GM10847 (cell line): ENCODE results near the gene AAK1.

Source experiments
- POLR2A ChIP-seq: IDR thresholded peaks from 2 replicates; pipeline ENCODE4 v1.6.1; 2011; ENCODE audit not compliant: insufficient read length; ENCODE audit errors: extremely low read depth

The AAK1 gene

DNA sequence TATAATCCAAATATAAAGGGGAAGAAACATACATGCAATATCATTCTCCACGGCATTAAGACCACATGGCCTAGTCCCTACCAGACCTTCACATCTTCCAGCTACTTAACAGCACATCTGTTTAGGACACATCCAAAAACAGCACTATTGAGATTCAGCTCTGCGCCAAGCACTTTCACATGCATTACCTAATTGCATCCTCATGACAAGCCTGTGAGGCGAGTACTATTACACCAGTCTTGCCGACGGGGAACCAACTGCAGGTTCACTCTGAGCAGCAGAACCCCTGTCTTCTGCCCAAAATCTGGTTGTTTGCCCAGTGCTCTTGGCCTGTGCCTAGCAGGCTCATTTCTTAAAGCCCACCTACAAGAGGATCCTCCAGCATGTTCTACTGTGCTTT lies 66.7 kb downstream of the AAK1 start:
- no peak for TF ChIP-seq POLR2A

DNA sequence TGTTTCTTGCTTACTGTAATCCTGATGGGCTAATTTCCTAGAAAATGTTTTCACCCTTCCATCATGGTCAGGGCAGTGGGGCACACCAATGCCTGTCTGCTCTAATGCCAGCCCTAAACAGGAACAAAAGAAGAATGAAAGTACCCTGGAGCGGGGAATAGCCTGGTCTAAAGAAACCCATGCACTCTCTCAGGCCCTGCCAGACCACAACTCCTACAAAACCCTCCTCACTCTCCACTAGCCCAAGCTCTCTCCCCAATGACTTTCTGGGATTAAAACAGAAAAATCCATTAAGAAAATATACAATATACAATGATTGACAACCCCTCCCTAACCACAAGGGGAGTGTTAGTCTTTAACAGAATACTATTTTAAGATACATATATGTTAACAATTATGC lies 67.6 kb downstream of the AAK1 start:
- no peak for TF ChIP-seq POLR2A

DNA sequence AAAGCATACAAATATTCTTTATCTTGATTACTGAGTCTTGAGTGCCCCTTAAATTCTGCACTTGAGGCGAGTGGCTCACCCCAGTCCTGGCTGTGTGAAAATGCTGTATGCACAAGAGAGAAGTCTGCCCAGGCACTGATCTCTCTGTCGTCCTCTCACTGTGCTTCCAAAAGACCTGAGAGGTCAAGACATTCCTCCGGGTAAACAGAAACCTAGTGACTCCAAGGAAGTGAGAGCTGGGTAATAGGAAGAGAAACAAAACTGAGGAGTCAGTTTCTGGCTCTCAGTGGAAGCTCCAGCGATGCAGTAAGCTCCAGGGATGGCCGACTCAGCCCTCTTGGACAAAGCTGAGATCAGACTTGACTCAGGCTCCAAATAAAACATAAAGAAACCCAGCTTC lies 70.9 kb downstream of the AAK1 start:
- TF ChIP-seq POLR2A = no peak

DNA sequence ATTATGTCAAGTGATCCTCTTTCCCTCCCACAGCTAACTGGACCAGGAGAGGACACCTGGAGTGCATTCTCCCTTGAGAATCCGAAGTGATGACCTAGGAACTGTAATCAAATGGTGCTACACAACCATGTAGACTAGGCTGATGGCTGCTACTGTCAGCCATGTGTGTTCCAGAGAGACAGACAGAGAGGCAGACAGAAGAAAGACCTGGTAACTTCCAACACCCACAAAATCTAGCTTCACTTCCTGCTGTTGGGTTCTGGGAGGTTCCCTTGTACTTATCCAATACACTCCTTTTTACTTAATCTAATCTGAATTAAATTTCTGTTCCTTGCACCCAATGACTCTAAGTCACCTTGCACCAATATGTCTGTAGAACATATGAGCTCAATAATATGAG lies 72.3 kb downstream of the AAK1 start:
- no peak for TF ChIP-seq POLR2A

DNA sequence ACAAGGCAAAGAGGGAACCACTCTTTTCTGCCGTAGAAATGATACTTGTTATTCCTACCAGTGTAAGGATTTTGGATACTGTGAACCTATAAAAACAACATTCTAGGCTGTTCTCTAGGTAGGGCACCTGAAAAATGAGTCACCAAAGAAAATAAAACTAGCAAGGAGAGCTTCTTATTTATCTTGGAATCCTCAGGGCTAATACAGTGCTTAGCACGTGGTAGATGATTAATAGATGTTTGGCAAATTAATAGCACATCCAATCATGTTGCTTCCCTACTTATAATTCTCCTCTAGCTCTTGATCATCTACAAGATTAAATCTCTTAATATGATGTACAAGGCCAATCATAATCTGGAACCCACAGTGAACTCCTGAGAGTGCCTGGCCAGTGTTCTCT lies 73.1 kb downstream of the AAK1 start:
- no peak for TF ChIP-seq POLR2A

DNA sequence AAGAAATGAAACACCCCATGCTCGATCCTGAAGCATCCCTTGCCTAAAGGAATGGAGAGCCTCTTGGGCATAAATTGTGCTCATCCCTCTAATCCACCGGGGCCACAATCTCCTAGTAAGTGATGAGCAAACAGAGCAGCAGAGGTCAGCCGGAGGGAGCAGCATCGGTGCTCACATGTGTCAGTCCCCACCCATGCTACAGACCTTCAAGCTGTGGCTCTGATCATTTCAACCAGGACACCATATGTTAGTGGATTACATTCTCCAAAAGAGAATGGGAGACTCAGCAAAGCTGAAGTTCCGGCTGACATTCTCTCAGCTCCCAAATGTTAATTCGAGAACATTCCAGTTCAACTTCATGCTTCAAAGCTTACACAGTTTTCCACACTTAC lies 75.6 kb downstream of the AAK1 start:
- TF ChIP-seq POLR2A = no peak

DNA sequence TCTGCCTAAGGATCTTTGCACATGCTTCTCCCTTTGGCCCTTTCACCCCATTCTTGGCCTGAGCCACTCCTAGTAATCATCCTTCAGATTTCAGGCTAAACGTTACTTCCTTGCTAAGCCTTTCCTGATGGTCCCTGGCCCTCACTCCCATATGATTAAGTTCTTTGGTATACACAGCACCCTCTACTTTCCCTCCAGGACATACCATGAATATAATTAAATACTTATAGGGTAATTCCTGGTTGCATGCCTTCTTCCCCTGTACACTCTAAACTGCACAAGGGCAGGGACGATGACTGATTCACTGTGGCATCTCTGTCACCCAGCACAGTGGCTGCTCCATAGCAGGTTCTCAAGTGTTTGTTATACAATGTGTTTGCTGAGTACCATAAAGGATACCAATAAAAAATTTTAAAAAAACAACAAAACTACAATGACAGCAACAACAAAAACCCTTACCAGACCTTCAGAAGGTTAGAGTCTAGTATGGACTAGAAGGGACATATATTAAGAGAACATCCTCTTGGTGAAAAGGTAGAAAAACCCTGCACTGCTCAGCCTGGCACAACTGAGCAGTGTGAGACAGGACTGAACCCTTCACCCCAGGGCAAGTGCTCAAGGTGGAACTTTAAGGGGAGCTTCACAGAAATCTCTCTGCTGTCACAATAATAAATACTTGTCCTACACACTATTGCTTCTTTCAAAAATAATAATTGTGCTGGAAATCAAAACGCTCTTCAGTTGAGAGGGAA lies 76.2 kb downstream of the AAK1 start:
- TF ChIP-seq POLR2A = no peak

DNA sequence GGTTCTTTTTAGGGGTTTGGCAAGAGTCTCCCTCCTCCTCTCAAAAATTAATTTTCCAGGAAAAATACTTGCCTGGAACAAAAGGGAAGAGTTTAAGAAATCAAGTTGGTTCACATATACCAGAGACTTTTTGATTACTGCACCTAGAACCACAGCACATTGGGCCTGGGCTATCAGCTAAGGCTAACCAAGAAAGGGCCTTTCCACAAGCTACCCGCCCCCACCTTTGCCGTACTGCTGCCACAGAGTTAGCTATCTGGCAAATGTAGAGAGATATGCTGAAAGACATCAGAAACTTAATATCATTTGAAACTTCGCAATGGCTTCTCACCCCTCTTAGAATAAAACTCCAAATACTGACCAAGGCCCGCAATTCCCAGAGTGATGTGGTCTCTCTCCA lies 76.9 kb downstream of the AAK1 start:
- no peak for TF ChIP-seq POLR2A

DNA sequence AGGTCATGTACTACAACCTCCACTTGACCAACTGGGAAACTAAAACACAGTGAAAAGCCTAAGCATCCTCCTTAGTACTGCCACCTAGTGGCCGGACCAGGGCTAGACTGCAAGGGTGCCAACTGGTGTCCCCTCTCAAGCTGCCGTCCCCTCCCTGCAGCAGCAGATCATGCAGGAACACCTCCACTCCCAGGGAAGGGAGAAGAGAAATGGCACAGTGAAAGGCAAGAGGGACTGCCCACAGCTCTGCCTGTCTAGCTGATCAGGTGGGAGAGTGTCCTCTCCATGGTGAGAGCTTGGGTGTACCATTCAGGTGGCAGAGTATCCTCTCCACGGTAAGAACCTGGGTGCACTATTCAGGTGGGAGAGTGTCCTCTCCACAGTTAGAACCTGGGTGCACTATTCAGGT lies 78.1 kb downstream of the AAK1 start:
- TF ChIP-seq POLR2A = no peak

DNA sequence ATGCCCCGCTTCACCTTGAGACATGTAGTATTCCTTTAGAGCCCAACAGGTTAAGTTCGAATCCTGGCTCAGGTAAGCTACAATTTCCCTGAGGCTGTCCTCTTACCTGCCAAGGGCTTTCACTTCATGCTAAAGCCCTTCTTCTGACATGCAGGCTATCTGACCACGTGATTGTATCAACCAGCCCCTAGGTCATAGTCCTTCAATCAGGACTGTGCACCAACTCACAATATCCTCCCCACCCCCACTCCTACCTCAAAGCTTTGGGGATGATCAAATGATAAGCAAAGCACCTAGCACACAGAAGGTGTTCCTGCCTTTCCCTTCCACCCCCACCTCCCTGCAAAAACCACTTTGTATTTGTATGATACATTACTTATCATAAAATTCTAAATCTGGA lies 78.9 kb downstream of the AAK1 start:
- no peak for TF ChIP-seq POLR2A

DNA sequence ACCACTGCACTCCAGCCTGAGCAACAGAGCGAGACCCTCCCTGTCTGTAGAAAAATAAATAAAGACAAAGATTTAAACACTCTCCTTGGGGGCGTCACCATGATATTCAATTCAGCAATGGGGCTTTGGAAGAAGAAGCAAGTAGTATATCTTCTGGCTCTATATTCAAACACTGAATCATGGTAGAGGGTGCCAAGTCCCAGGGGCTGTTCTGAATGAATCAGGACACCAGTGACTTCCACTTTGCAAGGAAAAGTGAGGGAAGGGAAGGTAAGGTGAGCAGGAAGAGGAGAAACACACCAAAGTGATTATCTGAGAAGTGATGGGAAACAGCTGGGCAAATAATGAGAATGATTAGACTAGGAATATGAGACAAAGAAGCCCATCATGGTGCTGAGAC lies 80.5 kb downstream of the AAK1 start:
- no peak for TF ChIP-seq POLR2A

DNA sequence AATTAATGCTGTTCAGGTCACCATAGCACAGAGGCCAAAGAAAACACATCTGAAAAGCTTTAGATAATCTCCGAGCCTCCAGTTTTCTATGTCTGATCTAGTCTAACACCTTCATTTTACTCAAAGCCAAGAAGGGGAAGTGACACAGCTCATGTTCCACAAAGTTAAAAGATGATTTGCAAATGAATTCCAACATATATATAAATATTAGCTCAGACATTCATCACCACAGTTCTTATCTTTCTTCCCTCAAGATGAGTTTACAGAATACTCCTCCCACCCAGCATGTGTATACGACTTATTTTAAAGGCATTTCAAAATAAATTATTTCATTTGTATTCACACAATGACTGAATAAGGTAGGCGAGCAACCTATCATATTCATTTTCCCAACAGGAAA lies 82.4 kb downstream of the AAK1 start:
- TF ChIP-seq POLR2A = no peak

DNA sequence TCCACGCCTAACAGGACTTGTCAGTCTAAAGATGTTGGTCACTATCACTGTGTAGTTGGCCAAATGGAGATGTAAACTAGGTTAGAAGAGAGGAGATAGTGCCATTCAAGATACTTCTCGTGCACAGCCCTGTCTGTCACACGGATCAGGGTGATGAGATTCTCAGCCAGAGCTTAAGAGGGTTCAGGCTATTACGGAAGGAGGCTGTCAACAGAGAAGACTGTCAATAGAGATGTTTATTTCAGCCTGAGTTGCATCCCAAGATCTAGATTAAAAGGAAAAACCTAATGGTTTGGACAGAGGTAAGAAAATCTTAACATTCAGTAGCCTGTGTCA lies 83.4 kb downstream of the AAK1 start:
- TF ChIP-seq POLR2A = no peak

DNA sequence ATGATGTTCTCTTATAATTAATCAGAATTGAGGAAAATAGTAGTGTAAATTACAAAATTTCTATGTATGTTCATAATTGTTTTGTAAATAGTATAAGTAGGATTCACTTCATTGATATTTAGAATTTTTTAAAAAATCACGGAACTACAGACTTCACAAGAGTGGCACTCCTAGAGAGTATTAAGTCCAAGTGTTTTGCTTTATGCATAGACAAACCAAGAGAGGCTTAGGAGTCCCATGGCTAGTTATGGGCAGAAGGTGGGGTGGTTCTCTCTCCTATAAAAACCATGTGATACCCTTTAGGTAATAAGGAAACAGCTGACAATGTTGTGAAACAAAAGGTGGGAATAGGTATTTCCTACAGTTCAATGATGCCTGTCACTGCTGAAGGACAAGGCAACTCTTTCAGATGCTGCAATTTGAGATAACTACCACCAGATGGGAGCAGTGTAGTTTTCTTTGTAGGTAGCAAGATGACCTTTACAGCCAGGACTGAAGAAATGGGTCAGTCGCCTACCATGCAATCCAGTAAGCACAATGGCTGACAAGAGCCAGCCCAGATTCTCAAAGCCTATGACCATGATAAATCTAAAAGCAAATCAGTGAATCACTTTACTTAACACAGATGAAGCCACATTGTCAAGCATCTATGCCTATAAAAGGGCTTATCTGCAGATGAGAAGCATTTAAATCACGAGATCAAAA lies 83.9 kb downstream of the AAK1 start:
- no peak for TF ChIP-seq POLR2A

DNA sequence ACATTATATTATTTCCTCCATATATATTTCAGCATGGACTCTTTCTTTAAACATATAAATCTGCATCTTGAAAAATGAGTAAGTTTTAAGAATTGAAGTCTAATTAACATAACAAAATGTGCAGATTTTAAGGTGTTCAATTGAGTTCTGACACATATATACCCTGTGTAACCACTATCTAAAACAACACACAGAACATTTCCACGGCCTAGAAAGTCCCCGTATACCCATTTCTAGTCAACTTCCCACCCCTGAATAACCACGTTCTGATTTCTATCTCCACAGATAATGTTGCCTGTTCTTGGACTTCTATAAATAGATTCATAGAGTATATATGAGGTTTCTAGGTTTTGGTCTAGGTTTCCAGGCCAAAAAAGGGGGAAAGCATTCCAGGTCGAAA lies 87.5 kb downstream of the AAK1 start:
- TF ChIP-seq POLR2A = no peak

DNA sequence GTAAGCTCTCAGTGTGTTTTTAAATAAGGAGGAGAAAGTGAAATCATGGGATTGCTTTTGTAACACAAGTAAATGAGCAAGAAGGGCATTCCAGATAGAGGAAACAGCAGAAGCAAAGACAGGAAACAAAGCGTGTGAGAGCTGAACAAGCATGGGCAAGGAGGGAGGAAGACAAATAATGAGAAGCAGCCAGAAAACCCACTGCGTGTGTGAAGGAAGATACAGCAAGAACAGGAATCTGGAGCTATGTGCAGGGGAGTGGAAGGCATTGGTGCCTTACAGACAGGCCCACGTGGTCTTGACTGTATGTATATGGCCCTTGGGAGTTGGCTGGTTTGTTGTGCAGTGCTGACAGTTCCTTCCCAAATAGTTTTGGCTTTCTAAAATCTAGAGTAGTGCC lies 88.6 kb downstream of the AAK1 start:
- TF ChIP-seq POLR2A = no peak

DNA sequence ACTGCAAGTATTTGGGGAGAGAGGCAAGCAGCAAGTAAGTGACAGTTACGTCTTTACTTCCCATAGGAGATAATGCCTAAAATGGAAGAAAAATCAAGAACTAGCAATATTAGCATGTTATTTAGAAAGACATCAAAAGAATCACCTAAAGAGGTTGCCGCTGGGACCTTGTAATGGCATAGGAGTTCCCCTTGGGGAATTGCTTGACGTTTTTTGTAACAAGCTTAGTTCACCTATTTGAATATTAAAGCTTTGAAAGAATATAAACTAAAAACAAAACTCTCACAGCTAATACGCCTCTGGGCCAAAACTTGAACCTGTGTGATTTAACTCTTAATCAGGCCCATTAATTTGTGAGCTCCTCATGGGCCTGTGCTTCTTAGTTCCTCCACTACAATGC lies 89.0 kb downstream of the AAK1 start:
- no peak for TF ChIP-seq POLR2A
